Kidney epithelial cell (primary cell): ENCODE results near the gene ASIP. TPM values are rescaled to one million over a fixed set of nuclear protein-coding genes. Genes with fewer than 3 reads are reported as not detected.
A peak's percentile ranks its signal among the peaks of the same experiment; 100 is the strongest.

Source experiments
- DNase-seq: peaks from one replicate; pipeline ENCODE4 v3.0.0-alpha.2; 2010; ENCODE audit warnings: low read depth
- H3K27me3 ChIP-seq: 2 replicates; pipeline ENCODE4 v1.6.0; 2011; ENCODE audit warnings: low read length; ENCODE audit not compliant: control insufficient read depth, insufficient read depth
- H3K36me3 ChIP-seq: 2 replicates; pipeline ENCODE4 v1.5.1; 2011; ENCODE audit warnings: low read length; ENCODE audit not compliant: control insufficient read depth, insufficient read depth
- H3K4me3 ChIP-seq: 2 replicates; pipeline ENCODE4 v1.5.1; 2011; ENCODE audit warnings: low read depth, mild to moderate bottlenecking, control low read depth, low read length
- total RNA-seq: library from RNA; depleted of rRNA; stranded (reverse); fragments of >200 nt; gene quantifications from 2 replicates; pipeline ENCODE4 v1.2.3, GENCODE V29; 2015
- TF ChIP-seq, protein P1 (sequence below): IDR thresholded peaks from 2 replicates; pipeline ENCODE4 v1.5.1; 2011; ENCODE audit warnings: mild to moderate bottlenecking, moderate library complexity, low read length, control low read depth, inconsistent platforms; ENCODE audit not compliant: insufficient read depth, poor library complexity, severe bottlenecking

ASIP gene
- total RNA-seq, 1 donor from 2014 or later, result not detected

DNA sequence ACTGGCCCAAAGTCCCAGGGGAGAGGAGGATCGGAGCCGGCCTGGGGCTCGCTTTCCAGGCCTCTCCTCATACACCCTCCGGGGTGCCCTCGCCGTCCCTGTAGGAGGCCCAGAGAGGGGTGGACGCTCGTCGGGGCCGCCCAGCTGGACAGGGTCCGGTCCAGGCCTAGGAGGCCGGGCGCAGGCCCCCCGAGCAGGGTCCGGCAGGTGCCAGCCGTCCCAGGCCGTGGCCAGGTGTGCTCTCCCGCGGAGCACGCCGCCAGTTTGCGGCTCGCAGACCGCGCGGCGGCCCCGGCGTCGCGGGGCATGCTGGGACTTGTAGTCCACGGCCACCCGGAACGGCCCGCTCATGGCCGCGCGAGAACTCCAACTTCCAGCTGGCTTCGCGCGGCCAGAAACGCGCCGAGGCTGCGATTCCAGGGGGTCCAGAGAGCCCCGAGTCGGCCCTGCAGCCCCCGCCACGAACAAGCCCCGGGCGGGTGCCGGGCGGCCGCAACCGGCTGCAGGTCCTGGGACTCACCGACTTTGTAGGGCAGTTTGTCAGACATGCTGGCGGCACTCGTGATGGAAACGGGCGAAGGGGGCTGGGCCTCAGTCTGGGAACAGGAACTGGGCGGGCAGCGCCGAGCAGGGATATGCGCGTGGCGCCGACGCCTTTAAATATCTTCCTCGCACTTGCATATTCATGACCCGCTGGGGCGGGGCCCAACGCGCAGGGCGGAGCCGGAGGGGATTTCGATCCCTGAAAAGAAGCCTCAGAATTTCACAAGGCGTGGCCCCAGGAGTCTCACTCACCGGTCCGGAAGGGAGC is 61.7 kb downstream of the ASIP start, which contains the start of gene AHCY:
Gene AHCY, minus strand, starts transcription at position 633 of the 811 bp plus-strand sequence. Its CDS starts 85 bp downstream, at position 548.
- TF ChIP-seq, protein P1, sequence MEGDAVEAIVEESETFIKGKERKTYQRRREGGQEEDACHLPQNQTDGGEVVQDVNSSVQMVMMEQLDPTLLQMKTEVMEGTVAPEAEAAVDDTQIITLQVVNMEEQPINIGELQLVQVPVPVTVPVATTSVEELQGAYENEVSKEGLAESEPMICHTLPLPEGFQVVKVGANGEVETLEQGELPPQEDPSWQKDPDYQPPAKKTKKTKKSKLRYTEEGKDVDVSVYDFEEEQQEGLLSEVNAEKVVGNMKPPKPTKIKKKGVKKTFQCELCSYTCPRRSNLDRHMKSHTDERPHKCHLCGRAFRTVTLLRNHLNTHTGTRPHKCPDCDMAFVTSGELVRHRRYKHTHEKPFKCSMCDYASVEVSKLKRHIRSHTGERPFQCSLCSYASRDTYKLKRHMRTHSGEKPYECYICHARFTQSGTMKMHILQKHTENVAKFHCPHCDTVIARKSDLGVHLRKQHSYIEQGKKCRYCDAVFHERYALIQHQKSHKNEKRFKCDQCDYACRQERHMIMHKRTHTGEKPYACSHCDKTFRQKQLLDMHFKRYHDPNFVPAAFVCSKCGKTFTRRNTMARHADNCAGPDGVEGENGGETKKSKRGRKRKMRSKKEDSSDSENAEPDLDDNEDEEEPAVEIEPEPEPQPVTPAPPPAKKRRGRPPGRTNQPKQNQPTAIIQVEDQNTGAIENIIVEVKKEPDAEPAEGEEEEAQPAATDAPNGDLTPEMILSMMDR, result no peak
- DNase-seq, result peak; percentile 91

GRCh38 chr20:34305333-34306230 is 64.4 kb downstream of the ASIP start:
- Histone ChIP-seq H3K36me3 (no peaks in the 10 kb centered on the region), H3K27me3 (no peaks in the 10 kb centered on the region), H3K4me3 (no peak overlapping the region)
- TF ChIP-seq, protein P1, result no peak
- DNase-seq, result no peak

More for the DNA sequence above, 61.7 kb downstream of the ASIP start, which contains the start of gene AHCY:
- no peaks in the 10 kb centered on the region for H3K27me3 ChIP-seq
- peak within 1 kb of the TSS; percentile 84 for H3K4me3 ChIP-seq
- no peaks in the 10 kb centered on the region for H3K36me3 ChIP-seq

DNA sequence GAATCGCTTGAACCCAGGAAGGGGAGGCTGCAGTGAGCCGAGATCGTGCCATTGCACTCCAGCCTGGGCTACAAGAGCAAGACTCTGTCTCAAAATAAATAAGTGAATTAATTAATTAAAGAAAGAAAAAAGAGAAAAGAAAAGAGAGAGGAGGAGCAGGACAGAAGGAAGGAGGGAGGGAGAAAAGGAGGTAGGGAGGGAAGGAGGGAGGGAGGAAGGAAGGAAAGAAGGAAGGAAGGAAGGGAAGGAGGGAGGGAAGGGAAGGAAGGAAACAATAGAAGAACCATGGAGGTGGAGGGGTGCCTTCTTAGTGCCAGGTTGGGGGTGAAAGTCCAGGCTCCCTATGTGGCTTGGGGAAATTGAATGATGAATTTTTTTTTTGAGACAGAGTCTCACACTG is 68.5 kb downstream of the ASIP start:
- Histone ChIP-seq H3K27me3 (peaks cover 7% of the 10 kb centered on the region), H3K4me3 (no peak overlapping the region), H3K36me3 (no peaks in the 10 kb centered on the region)
- no peak for DNase-seq
- TF ChIP-seq, protein P1, result no peak

DNA sequence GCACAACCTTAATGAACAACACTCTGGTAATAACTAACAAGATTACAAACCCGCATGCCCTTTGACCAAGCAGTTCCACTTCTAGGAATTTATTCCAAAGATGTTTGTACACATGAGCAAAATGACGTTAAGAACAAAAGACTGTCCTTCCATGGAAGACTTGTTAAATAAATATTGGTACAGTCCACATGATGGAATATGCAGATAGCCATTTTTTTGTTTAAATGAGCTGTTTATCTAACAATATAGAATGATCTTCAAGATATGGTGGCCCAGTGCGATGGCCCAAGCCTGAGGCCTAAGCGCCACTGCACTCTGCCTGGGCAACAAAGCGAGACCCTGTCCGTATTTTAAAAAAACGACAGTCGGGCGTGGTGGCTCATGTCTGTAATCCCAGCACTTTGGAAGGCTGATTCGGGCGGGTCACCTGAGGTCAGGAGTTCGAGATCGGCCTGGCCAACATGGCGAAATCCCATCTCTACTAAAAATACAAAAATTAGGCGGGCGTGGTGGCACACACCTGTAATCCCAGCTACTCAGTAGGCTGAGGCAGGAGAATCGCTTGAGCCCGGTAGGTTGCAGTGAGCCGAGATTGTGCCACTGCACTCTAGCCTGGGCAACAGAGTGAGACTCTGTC is 69.4 kb downstream of the ASIP start:
- TF ChIP-seq, protein P1, result no peak
- DNase-seq, result no peak
- H3K27me3 ChIP-seq, result peaks cover 7% of the 10 kb centered on the region
- H3K36me3 ChIP-seq, result no peaks in the 10 kb centered on the region
- H3K4me3 ChIP-seq, result no peak overlapping the region

DNA sequence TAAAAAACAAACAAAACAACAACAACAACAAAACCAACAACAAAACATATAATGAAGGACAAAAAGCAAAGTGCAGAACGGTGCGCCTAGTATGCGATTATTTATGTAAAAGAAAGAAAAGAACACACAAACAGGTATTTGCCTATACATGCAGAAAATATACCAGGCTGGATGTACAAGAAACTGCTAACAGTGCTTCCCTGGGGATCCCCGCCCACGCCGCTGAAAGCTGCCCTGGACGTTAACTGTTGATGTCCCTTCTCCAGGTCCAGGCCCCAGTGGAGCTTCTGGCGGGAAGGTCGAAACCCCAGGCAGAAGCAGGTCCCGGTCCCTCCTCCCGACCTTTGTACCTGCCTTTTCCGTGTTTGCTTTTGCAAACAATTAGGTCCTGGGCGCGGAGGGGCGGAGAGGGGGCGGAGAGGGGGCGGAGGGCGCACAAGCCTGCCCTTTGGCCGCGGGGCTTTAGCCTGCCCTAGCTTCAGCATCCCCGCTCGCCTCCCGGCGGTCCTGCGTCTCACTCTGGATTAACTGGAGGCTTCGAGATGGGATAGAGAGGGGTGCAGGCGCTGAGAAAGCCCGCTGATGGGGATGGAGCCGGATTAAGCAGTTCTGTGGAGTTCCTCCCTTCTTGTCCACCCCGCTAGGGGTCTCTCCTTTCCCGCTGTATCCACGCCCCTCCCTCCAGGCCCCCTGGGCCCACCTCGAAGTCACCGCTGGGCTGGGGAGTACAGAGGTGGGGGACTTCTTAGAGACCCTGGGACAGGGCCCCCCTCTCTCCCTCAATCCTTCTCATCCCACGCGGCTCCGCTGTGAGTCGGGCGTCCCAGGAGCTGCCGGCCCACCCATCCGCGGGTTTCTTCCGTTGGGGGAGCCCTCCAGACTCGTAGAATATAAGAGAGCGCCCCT is 70.1 kb downstream of the ASIP start:
- Histone ChIP-seq H3K36me3 (no peaks in the 10 kb centered on the region), H3K4me3 (no peak overlapping the region), H3K27me3 (peaks cover 7% of the 10 kb centered on the region)
- DNase-seq, result no peak
- TF ChIP-seq, protein P1, result peak; percentile 25
